Activated CD4-positive, CD25-positive, alpha-beta regulatory T cell treated with anti-CD3 and anti-CD28 coated beads, Interleukin-2, amount 50 U/mL, for 16 hours (primary cell): ENCODE data around the gene EDIL3.
"Not testable (repeated sequence)": the region's sequence is repeated elsewhere in the genome, so short reads cannot be mapped to it uniquely, and the experiment has no call there.

Experiments
- DNase-seq: peaks from one replicate; pipeline ENCODE4 v3.0.0-alpha.2; 2020; ENCODE audit warnings: low read depth, low spot score

The EDIL3 gene

DNA sequence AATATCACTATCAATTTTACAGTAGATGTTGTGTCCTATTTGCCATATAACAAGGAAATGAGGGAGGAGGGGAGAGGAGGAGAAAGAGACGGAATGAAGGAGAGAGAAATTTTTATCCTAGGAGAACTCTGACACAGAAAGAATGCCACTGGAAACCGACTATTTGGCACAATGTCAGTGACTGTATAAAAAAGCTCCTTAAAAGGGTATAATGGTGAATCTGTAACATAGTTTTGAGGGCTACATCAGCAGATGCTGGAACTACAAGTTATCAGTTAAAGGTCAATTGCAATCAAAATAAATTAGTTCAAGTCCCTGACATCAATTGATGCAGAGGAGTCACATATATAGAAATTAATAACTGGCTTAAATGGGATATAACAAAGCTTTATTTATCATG lies 5.7 kb downstream of the EDIL3 start:
- no peak for DNase-seq

DNA sequence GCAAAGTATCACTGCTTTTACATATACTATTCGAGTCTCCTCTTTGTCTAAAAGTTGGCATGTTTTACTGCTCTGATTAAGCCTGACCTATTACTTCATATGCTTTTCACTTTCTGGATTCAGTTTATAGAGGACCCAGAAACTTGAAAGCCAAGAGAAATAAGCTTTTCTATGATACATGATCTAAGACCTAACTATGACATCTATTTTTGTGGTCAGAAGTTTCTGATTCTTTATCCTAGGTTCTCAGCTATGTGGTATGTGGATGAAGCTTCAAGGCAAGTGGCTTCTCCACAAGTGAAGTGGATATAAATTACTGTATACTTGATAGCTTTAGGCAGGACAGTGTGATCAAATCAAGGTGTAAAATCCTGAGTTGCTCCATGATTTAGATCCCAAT lies 6.3 kb downstream of the EDIL3 start:
- no peak for DNase-seq

GRCh38 chr5:84376346-84376745 lies 8.3 kb downstream of the EDIL3 start:
- no peak for DNase-seq

DNA sequence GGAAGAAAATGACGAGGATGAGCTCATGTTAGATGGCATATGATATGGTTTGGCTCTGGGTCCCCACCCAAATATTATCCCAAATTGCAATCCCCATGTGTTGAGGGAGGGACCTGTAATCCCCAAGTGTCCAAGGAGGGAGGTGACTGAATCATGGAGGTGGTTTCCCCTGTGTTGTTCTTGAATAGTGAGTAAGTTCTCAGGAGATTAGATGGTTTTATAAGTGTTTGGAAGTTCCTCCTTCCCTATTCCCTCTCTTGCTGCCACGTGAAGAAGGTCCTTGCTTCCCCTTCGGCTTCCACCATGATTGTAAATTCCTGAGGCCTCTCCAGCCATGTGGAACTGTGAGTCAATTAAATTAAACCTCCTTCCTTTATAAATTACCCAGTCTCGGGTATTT lies 10.1 kb downstream of the EDIL3 start:
- DNase-seq, result no peak

GRCh38 chr5:84373506-84373905 lies 11.2 kb downstream of the EDIL3 start:
- DNase-seq, result no peak

DNA sequence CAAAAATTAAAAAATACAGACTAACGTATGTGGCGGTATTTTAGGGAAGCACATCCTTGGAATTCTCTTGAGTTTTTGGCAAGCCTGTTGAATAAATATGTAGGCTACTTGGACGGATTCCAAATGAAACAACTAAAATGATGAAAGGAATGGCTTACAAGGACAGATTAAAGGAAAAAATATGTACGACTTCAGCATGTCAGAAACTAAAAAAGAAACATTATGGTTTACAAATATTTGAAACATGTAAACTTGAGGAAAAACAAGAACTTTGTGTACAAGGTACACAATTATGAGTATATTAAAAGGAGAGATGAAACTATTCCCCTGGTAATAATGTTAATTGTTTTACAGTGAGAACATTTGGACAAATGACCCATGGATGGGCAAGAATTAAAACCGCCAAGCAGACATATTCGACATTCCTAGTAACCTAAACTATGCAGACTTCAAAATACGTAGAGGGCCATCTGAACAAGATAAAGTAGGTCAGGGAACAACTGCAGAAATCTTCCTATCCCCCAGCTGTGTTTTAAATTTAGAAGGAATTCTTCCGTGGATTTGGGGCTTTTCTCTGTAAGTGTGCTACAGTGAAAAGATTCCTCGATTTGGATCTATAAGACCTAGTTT lies 12.5 kb downstream of the EDIL3 start:
- DNase-seq, result no peak

DNA sequence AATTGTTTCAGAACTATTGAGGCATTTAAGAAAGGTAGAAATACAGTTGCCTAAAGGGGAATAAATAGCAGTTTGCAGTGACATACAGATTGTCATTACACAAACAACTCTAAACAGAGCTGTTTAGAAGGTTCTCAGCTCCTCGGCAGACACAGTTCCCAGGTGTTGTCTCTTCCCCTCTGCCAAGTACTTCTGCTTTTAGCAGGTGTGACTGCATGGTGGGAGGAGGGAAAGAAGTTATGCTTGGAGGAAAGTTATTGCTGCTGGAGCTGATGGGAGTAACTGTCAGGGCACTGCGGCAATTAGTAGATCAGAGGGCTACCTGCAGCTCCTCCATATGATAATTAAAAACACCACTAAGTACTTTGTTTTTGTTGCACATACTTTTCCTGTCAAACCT lies 14.5 kb downstream of the EDIL3 start:
- no peak for DNase-seq

- DNase-seq, result no peak
Observed at GRCh38 chr5:84364043-84364442, 20.6 kb downstream of the EDIL3 start.

DNA sequence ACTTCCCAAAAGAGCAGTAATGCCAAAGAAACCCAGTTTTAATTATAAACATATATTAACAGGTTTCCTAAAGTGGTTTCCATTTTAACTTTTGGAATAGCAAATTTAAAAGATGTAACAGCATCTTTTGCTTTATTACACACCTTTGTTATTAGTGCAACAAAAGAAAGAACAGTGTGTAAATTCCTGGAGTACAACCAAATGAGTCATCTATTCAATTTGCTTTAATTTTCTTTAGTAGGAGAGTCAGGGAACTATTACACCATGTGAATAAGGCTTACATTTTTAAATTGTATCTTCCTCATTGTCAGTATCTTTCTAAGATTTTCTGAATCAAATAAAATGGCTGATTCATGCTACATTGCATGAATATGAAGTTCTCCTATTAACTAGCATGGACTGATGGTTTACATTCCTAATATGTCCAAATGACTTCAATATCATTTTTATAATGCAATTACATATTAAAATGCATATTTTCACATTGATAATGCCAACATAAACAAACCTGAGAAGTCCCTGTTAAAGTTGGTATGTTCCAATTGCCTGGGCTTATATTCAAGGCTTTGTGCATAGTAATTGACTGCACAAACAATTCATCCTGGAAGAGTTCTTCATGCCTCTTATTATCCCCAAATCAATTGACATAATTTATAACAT lies 22.5 kb downstream of the EDIL3 start:
- DNase-seq, result no peak

- DNase-seq, result no peak
Observed at GRCh38 chr5:84361572-84361971, 23.1 kb downstream of the EDIL3 start.

- no peak for DNase-seq
Observed at GRCh38 chr5:84360056-84360455, 24.6 kb downstream of the EDIL3 start.

DNA sequence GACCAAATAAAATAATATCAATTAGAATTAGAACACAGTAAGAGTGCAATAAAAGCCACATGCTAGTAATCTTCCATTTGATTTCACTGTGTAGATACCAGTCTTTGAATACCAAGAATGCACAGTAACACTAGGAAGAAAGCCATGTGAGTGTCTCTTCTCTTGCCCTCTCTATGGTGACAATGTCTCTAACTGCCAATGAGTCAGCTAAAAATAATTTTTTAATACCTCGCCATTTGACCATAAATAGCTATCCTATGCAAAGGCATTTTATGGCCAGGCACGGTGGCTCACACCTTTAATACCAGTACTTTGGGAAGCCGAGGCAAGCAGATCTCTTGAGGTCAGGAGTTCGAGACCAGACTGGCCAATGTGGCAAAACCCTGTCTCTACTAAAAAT lies 30.6 kb downstream of the EDIL3 start:
- no peak for DNase-seq

- DNase-seq, result no peak
Observed at GRCh38 chr5:84344788-84345187, 39.9 kb downstream of the EDIL3 start.

GRCh38 chr5:84343171-84343570 lies 41.5 kb downstream of the EDIL3 start:
- no peak for DNase-seq

- no peak for DNase-seq
Observed at GRCh38 chr5:84332106-84332505, 52.6 kb downstream of the EDIL3 start.

DNA sequence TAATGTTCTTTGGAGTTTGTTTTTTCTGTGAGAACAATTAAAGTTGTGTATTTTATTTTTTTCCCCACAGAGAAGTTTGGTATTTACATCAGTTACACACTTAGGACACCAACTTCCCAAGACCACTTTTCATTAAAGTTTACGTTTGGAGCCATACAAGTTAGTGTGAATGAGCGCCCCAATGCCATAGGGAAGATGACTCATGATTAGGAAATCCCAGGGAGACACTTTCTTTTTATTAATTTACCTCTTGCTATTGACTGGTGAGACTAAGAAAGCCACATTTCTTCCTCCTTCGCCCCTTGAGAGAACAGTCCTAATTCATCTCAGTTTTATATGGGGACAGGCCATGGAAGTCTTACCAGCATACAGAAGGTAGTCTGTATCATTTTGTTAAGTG lies 57.1 kb downstream of the EDIL3 start:
- DNase-seq, result no peak

DNA sequence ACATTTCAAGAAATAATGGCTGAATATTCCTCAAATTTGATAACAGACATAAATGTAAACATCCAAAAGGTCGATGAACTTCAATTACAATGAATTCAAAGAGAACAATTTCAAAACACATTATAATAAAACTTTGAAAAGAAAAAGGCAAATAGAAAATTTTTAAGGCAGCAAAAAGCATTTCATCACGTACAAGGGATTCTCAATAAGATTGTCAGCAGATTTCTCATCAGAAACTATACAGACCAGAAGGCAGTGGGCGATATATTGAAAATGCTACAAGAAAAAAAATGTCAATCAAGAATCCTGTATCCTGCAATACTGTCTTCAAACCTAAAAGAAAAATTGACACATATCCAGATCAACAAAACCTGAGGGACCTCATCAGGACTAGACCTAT lies 62.0 kb downstream of the EDIL3 start:
- no peak for DNase-seq

GRCh38 chr5:84317826-84318225 lies 66.9 kb downstream of the EDIL3 start:
- DNase-seq, result not testable (repeated sequence)

DNA sequence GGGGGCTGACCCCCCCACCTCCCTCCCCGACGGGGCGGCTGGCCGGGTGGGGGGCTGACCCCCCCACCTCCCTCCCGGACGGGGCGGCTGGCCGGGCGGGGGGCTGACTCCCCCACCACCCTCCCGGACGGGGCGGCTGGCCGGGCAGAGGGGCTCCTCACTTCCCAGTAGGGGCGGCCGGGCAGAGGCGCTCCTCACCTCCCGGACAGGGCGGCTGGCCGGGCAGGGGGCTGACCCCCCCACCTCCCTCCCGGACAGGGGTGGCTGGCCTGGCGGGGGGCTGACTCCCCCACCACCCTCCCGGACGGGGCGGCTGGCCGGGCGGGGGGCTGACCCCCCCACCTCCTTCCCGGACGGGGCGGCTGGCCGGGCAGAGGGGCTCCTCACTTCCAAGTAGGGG lies 72.4 kb downstream of the EDIL3 start:
- DNase-seq, result not testable (repeated sequence)

DNA sequence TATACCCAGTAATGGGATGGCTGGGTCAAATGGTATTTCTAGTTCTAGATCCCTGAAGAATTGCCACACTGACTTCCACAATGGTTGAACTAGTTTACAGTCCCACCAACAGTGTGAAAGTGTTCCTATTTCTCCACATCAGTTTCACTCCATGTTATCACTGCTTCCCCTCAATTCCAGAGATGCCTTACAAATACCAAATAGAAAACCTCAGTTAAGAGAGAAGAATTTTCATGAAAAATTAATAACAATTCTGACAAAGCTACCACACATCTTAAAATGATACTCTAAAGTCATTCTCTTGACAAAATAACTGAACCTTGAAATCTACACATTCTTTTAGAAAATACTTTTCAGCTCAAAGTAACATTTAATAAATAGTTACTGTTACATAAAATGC lies 74.8 kb downstream of the EDIL3 start:
- not testable (repeated sequence) for DNase-seq

- no peak for DNase-seq
Observed at GRCh38 chr5:84306601-84307000, 78.1 kb downstream of the EDIL3 start.

DNA sequence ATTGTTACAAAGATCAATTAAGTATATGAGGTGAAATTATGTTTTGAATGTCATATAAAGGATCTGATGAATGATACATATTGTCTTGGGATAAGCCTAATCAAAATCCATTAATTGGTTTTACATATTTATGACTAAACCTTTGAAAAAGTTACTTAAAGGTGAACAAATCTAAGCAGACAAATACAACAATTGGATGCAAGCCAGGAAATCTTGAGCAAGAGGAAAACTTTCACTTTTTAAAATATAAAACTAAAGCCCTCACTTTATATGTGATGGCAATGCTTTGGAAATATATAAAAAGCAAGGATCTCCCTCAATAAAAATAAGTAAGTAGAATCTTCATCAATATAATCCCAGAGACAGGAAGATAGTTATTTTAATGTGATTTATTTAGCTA lies 80.1 kb downstream of the EDIL3 start:
- no peak for DNase-seq

DNA sequence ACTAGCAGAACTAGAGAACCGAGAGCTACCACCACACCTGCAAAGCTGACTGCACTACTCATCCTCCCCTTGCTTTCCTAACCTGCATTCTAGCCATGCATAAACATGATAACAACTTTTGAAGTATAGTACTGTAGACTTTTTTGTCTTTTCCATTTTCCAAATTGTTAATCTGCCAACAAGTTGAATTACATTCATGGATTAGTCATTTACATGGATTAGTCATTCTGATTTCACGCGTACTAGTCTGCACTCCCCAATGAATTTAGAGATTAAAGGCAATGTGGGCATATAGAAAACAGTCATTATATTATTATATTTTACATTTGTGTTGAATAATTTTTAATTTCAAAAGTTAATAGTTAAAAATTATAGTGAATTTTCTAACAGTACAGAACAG lies 81.4 kb downstream of the EDIL3 start:
- DNase-seq, result no peak

- DNase-seq, result no peak
Observed at GRCh38 chr5:84301535-84301934, 83.1 kb downstream of the EDIL3 start.
